Gastroesophageal sphincter (tissue), 3 donors: ENCODE data around the gene INO80B.

Experiments
- EP300 ChIP-seq: sonication (generic); formaldehyde crosslinking; IDR thresholded peaks from one replicate; pipeline ENCODE4 v1.6.1; 2017; ENCODE audit warnings: antibody characterized with exemption, mild to moderate bottlenecking
- TF ChIP-seq, protein P1 (sequence below), 4 experiments: fragments of 200-600 bp in 2 of 4; fragments of 450-650 bp in 2 of 4; sonication (generic) in 1 of 4; IDR thresholded peaks; one replicate each; pipeline ENCODE4 v1.5.1; 2017 to 2019; ENCODE audit warnings: antibody characterized with exemption in 4 of 4, mild to moderate bottlenecking in 2 of 4, moderate library complexity in 2 of 4

DNA sequence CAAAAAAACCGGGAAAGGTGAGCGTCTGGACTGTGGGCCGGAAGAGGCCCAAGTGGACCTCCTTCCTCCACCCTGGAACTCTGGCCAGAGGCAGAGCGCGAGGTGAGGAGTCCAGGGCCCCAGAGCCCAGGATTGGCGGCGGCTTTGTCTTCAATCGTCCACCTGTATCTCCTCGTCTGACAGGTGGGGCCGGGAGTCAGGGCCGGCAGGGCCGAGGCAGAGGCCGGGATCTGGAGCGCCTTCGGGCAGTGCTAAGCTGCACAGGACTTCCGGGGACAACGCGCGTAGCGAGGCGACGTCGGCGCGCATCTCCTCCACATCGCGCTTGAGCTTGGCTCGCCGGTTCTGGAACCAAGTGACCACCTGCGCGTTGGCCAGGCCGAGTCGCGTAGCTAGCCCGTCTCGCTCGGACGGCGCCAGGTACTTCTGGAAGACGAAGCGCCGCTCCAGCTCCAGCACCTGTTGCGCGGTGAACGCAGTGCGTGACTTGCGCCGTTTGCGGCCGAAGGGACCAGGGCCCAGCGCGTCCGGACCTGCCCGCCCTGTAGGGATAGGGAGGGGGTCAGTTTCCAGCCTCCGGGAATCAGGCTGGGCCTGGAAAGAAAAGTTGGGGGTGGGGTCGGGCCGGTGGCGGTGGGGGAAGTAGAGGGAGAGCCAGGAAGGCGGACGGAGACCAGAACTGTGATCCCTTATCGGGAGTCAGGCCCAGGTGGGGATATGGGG lies 43.1 kb downstream of the INO80B start:
- TF ChIP-seq, protein P1, sequence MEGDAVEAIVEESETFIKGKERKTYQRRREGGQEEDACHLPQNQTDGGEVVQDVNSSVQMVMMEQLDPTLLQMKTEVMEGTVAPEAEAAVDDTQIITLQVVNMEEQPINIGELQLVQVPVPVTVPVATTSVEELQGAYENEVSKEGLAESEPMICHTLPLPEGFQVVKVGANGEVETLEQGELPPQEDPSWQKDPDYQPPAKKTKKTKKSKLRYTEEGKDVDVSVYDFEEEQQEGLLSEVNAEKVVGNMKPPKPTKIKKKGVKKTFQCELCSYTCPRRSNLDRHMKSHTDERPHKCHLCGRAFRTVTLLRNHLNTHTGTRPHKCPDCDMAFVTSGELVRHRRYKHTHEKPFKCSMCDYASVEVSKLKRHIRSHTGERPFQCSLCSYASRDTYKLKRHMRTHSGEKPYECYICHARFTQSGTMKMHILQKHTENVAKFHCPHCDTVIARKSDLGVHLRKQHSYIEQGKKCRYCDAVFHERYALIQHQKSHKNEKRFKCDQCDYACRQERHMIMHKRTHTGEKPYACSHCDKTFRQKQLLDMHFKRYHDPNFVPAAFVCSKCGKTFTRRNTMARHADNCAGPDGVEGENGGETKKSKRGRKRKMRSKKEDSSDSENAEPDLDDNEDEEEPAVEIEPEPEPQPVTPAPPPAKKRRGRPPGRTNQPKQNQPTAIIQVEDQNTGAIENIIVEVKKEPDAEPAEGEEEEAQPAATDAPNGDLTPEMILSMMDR (IDR thresholded peaks at IDR 0.05), result no peak
- TF ChIP-seq EP300, result no peak
